Measurements from ENCODE around the gene CRIP2.

The CRIP2 gene

GRCh38 chr14:105477660-105478397, 3.2 kb downstream of the CRIP2 start:
- DNase-seq: no peak

GRCh38 chr14:105478398-105479251, 4.0 kb downstream of the CRIP2 start:
- no peak for DNase-seq

GRCh38 chr14:105479431-105480158, 5.0 kb downstream of the CRIP2 start:
- DNase-seq: no peak

- DNase-seq: no peak
Measured at GRCh38 chr14:105480199-105480746, 5.7 kb downstream of the CRIP2 start.

GRCh38 chr14:105480807-105481801, 6.5 kb downstream of the CRIP2 start:
- DNase-seq: peak; percentile 67

- peak; percentile 81 for DNase-seq
Measured at GRCh38 chr14:105481886-105482457, 7.4 kb downstream of the CRIP2 start.

- DNase-seq: no peak
Measured at GRCh38 chr14:105482486-105483110, 8.0 kb downstream of the CRIP2 start.

GRCh38 chr14:105483300-105484068, 8.9 kb downstream of the CRIP2 start:
- DNase-seq: no peak

- DNase-seq: no peak
Measured at GRCh38 chr14:105484069-105484996, 9.7 kb downstream of the CRIP2 start.

- no peak for DNase-seq
Measured at GRCh38 chr14:105484997-105485393, 10.4 kb downstream of the CRIP2 start.

GRCh38 chr14:105485739-105486162, 11.1 kb downstream of the CRIP2 start:
- DNase-seq: no peak

- no peak for DNase-seq
Measured at GRCh38 chr14:105486163-105486973, 11.7 kb downstream of the CRIP2 start, which contains the start of gene CRIP1. Gene CRIP1, plus strand, starts transcription at chr14:105486886. Its CDS starts 374 bp downstream, at chr14:105487260.

- DNase-seq: no peak
Measured at GRCh38 chr14:105486974-105487448, 12.4 kb downstream of the CRIP2 start.

GRCh38 chr14:105487449-105487985, 12.9 kb downstream of the CRIP2 start:
- no peak for DNase-seq

- DNase-seq: no peak
Measured at GRCh38 chr14:105487986-105488777, 13.6 kb downstream of the CRIP2 start.

GRCh38 chr14:105488781-105489541, 14.3 kb downstream of the CRIP2 start:
- no peak for DNase-seq

Data from SHP77 treated with DMSO at 0.1 percent for 48 hours (cell line).